ENCODE measurements around the gene BRSK2.

The BRSK2 gene

DNA sequence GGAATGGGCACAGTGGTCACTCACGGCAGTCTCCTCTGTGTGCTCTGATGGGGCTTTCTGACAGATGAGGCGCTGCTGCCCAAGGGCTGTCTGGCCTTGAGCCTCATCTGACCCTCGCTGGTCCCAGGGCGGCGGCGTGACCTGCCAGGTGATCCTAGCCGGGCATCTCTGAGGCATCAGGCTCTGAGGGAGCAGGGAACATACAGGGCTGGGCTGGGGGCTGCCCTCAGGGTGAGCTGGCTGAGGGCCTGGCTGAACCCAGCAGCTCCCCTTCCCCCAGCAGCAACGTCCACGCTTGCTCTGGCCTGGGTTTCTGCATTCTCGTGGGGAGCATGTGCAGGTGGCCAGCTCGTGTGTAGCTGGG is 49.2 kb downstream of the BRSK2 start:
- no peak for DNase-seq

DNA sequence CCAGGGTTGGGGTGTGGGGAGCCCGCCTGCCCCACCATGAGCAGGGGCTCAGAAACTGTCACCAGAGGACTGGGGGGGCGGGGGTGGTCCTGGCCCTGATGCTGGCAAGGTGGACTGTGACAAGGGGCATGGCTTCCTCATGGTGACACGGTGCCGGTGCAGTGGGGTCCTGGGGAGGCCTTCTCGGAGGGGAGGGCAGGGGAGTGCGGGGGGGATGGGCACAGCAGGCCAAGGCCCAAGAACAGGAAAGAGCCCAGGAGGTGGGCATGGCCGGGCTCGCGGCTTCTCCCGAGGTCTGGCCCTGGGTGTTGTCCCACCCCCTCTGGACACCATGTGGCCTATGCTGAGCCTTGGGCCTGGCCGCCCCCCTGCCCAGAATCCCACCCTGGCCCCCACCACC is 49.6 kb downstream of the BRSK2 start:
- DNase-seq, result no peak

DNA sequence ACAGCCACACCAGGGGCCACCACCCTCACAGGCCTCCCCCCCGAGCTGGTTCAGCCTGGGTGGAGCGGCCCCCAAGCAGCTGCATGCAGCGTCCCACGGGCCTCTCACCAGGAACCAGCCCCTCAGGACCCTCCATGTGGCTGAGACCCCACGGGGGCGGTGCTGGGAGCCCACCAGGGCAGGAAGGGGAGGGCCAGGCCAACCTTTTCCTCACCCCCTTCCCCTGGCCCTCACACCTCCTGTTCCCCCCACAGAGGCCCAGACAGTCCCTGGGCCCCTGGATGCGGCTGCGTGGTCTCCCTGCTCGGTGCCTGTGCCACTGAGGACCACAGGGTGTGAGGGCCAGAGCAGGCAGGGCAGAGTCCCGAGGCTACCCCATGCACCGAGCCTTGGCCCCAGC is 50.3 kb downstream of the BRSK2 start:
- no peak for DNase-seq

DNA sequence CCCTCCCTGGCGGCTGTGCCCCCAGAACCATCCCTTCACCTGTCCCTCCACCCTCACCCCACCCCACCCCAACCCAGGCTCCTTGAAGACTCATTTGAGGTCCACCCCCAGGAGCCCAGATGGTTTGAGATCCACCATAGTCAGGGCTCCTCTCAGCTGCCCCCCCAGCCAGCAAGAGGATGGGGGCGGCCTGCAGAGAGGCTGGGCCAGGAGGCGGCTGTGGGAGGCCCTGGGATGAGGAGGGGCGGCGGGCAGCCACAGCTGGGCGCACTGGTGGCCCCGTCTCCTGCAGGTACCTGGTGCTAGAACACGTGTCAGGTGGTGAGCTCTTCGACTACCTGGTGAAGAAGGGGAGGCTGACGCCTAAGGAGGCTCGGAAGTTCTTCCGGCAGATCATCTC is 50.8 kb downstream of the BRSK2 start:
- no peak for DNase-seq

DNA sequence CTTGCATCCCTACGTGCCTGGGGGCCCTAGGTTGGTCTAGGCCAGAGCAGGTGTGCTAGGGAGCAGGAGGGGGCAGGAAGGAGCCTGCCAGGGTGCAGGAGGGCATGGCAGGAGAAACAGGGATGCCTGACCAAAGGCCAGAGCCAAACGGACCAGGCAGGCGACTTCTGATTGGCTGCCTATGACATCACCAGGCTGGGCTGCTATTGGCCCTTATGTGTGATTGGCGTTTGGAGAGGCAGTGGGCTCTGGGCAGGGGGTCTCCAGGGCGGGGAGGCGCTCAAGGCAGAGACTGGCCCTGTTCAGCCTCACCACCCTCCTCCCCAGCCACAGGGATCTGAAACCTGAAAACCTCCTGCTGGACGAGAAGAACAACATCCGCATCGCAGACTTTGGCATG is 52.4 kb downstream of the BRSK2 start:
- no peak for DNase-seq

DNA sequence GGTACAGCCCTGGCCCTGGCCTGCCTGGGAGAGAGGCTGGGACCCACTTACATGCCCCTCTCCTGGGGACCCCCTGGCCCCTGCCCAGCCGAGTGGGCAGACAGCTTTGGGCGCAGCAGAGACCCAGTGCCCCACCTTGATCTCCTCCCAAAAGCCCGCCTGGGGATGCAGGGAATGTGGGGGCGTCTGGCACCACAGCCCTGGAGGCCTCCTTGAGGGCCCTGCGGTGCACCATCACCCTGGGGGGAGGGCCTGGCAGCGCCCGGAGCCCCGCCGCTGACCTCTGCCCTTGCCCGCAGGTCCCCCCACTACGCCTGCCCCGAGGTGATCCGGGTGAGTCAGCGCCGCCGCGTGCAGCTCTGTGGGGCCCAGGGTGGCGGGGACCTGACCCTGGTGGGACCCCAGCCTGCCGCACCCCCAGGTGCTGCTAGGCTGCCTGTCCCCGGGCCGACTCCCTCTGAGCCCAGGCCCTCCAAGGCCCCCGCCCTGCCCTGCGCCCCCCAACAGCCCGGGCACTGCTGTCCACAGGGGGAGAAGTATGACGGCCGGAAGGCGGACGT is 53.2 kb downstream of the BRSK2 start:
- no peak for DNase-seq

DNA sequence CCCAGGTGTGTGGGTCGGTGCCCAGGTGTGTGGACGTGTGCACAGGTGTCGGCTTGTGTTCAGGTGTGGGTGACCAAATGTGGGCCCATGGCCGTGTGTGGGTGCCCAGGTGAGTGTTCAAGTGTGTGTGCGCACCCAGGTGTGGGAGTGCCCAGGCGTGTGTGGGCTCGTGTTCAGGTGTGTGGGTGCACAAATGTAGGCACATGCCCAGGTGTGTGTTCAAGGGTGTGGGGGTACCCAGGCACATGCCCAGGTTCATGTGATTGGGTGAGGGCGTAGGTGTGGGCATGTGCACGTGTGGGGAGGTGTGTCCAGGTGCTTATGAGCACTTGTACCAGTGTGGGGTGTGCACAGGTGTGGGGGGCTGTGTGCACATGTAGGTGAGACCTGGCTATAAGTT is 54.0 kb downstream of the BRSK2 start:
- no peak for DNase-seq

DNA sequence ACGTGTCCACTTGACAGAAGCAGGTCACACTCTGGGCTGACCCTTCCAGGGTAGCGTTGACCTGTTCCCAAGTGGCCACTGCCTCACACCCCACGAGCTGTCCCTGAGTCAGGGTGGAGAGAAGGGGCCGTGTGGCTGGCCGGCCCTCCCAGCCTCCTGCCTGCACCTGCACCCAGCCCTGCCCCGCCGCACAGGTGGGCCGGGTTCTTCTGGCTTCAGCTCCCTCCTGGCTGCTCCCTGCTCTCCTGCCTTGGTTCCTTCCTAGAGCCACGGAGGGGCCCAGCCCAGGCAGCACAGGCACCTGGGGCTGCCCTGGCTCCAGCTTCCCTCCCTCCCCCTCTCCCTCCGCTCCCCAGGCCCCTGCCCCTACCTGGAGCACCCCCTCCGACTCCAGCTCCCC is 54.6 kb downstream of the BRSK2 start:
- DNase-seq, result no peak

DNA sequence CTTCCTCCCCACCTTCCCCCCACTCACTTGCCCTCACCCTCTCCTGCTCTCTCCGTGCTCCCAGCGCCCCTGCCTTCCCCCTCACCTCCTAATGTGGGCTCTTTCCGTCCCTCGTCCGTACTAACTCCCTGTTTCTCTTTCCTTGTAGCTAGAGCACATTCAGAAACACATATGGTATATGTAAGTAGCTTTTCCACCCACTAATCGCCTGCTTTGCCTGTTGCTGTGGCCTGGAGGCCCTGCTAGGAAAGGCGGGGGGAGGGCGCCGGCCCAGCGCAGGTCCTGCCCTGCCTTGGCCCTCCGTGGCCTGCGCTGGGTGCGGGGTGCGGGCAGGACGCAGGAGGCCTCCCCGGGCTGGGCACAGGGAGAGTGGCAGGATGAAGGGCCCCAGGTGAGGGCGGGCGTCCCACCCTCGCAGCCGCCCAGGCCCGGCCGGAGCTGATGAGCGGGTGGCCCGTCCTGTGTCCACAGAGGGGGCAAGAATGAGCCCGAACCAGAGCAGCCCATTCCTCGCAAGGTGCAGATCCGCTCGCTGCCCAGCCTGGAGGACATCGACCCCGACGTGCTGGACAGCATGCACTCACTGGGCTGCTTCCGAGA is 55.2 kb downstream of the BRSK2 start:
- no peak for DNase-seq

DNA sequence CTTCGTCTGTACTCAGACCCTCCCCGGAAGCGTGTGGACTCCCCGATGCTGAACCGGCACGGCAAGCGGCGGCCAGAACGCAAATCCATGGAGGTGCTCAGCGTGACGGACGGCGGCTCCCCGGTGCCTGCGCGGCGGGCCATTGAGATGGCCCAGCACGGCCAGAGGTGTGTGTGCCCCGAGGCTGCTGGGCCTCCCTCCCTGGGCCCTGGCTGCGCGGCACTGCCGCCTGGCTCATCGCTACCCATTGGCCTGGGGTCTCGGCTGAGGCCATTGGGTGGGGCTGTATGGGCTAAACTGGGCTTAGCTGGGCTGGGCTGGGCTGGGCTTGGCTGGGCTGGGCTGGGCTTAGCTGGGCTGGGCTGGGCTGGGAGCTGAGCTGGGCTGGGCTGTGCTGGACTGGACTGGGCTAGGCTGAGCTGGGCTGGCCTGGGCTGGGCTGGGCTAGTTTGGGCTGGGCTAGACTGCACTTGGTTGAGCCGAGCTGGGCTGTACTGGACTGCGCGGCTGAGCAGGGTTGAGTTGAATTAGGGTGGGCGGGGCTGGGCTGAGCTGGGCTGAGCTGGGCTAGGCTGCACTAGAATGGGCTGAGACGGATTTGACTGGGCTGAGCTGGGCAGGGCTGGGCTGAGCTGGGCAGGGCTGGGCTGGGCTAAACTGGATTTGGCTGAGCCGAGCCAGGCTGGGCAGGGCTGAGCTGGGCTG is 56.2 kb downstream of the BRSK2 start:
- DNase-seq, result no peak

DNA sequence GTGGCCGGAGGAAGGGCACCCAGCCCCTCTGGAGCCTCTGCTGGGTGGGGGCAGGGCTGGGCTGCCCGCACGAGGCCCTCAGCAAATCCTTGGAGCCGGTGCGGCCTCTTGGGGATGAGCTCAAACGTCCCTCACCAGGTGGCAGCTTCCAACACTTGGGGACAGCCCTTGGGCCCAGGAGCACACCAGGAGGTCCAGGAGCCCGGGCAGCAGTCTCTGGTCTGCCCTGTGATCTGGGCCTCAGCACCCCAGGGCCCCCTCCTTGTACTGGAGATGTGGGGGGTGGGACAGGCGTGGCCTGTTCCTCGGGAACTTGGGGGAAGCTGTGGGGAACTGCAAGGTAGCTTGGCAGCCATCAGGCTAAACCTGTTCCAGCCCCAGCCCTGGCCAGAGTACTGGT is 56.9 kb downstream of the BRSK2 start:
- no peak for DNase-seq

DNA sequence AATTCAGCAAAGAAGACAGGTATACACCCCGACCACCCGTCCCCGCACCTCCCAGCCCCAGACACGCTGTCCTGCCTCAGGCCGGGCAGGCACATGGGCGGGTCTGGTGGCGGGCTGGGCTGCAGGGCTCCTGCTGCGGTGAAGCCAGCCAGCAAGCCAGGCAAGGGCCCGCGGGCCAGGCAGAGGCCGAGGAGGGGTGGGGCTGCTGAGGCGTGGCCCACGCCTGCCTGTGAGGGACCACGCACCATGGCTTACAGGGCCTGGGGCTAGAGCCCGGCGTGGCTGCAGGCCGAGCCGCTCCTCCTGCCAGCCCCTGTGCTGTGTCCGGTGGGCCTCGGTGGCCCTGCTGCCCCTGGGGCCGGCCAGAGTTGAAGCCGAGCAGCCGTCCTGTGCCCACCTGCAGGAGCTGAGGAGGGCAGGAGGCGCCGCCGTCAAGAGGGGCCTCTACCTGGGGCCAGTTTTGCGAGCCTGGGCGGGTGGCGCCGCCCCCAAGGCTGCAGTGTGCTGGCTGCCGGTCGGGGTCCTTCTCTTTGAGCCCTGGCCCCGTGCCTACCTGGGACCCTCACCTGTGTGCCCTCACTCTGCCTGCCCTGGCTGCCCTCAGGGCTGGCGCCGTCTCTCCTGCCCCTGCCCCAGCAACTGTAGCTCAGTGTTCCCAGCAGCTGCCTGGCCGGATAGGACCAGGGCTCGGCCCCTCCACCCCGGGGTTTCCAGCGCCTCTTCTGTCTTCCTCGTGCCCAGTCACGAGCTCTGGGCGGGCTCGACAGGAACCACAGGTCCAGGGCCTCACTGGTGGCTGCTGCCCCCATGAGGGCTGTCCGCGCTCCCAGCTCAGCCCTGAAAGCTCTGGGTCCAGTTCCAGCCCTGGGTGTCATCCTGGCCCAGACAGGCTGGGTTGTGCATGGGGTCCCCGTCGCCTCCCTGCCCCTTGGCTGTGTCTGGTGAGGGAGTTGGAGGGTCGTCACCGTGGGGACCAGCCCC is 58.4 kb downstream of the BRSK2 start:
- no peak for DNase-seq

DNA sequence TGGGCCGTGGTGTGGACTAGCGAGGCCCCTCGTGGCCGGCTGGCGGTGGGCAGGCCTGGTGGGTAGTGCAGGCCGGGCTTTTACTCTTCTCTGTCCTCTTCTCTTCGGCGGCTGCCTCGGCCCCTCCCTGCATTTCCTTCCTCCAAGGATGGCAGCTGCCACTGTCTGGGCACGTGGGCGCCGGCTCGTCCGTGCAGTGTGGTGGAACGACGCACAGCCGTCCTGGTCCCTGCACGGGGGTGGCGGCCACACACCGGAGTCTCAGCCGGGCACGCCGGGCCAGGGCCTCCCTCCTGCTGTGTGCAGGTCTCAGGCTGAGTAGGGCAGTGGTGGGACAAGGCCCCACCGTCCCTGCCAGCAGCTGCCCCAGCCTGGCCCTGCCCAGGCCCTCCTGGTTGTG is 59.1 kb downstream of the BRSK2 start:
- DNase-seq, result no peak

DNA sequence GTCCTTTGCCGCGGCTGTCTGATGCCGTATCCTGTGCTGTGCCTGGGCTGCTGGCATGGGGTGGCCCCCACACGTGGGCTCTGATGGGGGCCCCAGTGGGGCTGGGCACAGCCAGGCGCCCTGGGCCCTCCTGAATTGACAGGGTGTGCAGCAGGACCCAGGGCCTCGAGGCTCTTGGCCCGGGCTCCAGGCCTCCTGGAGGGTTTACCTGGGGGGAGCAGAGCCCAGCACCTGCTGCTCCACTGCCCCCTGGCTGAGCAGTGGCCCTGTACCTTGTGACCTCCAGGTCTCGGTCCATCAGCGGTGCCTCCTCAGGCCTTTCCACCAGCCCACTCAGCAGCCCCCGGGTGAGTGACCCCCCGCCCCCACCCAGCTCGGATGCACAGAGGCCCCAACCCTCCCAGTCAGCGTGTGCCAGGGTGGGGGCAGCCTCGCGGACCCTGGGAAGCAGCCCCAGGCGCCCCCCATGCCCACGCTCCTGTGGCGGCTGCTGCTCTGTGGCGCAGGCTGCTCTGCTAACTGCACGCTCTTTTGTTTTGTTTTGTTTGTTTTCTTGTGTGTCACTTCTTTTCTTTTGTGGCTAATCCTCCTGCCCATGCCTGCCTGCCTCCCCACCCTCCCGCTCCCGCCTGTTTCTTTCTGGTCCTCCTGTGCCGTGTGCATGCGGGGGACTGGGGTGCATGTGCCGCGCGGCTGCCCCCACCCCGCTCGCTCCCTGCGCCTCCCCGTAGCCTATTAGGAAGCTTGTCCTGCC is 59.9 kb downstream of the BRSK2 start:
- DNase-seq, result no peak

DNA sequence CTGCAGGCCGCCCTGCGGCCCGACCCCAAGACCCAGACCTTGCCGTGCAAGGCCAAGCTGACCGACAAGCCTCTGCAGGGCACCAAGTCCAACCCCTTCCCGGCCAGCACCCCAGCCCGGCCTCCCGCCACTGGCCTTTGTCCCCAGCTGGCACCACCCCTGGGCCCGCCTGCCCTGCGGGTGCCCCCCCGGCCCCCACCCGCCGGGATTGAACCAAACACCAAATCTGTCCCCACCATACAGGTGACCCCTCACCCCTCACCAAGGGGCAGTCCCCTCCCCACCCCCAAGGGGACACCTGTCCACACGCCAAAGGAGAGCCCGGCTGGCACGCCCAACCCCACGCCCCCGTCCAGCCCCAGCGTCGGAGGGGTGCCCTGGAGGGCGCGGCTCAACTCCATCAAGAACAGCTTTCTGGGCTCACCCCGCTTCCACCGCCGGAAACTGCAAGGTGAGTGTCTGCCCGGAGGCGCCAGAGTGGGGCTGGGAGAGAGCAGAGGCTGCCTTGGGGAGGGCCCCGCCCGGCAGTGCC is 60.7 kb downstream of the BRSK2 start:
- no peak for DNase-seq

DNA sequence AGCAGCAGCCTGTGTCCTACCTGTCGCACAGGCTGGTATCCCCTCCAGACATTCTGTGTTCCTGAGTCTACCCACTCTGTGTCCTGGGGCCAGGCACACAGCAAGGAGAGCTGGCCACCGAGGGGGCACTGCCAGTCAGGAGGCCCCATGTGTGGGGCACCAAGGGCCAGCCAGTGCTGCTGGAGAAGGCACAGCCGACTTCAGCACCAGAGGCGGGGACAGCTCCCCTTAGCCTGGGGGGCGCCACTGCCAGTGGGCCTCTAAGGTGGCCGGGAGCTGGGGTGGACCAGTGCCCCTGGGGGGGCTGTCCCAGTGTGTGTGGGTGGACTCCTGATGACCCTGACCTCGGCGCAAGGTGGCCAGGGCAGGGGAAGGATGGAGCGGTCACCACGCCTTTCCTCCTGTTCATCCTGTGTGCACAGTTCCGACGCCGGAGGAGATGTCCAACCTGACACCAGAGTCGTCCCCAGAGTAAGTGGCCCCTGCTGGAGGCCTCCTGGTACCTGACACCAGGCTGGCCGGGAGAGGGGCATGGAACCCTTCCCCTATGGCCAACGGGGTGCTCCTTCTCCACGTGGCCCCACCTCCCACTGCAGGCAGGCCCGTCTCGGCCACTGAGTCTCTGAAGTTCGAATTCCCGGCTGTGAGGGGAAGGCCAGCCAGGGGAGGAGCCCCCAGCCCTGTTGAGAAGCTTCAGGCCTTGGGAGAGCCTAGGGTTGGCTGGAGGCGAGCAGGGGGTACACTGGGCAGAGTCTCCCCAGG is 61.4 kb downstream of the BRSK2 start:
- DNase-seq, result no peak

DNA sequence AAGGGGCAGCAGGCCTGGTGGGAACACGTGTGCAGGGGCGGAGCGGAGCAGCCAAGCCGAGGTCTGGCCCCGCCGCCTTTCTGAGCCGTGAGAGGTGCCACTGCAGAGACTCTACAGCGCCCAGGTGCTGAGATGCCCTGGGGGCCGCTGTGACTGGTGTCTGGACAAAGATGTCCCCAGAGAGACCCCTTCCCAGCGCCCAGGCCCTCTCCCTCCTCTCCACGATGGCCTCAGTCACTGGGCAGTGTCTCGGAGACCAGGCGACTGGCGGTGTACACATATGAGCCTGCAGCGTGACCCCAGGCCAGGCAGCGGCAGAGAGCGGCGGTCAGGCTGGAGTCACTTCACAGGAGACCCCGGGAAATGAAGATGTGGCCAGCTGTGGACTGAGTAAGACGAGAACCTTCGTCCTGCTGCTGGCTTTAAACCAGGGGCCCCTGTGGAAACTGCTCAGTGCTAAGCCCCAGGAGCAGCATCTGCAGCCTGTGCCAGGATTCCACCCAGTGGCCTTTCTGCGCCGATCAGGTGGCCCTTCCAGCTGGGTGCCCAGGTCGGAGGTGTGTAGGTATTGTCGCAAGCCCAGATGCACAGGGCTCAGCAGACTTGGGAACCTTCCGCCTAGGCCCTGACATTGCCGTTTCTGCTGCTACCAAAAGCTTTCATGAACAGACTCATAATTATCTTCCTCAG is 62.2 kb downstream of the BRSK2 start:
- DNase-seq, result no peak

DNA sequence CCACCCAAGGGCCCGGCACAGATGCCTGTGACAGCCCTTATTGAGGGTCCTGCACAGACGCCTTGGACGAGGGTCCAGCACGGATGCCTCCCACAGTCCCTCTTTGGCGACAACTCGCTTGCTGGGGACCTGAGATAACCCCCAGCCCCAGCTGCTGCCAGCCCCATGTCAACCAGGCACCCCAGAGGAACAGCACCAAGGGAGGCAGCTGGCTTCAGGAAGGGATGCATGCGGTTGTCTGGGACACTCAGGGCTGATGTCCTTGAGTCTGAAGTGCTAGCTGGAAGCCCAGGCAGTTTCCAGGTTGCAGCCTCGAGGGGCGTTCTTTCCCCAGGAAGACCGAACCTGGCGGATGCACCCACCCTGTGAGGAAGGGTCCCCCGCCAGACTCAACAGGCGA is 63.0 kb downstream of the BRSK2 start:
- DNase-seq, result no peak

DNA sequence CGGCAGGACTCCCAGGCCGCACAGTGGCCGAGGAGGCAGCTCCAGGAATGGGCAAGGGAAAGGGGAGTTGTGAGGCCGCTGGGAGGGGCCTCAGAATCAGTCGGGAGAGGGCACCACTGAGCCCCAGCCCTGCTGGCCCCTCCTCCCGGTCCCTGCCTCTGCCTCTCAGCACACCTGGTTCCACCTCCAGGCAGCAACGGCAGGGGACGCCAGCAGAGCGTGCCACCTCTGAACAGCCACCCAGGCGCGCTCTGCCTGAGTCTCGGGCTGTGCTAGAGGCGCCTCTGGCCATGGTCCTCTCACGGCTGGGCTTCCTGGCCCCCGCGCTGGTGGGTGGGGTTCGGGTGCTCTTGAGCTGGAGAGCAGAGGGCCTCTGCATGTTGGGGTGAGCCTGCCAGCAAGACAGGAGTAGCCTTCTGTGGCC is 63.9 kb downstream of the BRSK2 start:
- DNase-seq, result no peak

DNA sequence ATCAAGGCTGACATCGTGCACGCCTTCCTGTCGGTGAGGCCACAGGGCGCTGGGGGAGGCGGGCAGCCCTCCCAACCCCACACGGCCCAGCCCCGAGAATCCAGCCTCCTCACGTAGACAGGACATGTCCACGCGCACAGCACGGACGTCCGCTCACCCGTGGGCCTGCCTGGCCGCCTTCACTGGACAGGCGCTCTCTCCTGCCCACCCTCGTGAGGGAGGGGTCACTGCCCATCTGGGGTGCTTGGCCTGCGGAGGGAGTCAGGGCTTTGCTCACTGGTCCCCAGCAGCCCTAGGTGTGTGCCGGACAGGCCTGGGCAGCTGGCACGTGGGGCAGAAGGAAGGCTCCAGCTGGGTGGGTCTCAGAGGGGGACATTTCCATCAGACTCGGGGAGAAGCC is 64.8 kb downstream of the BRSK2 start:
- no peak for DNase-seq

Measured in NCI-H1436 treated with DMSO at 0.1 percent for 48 hours (cell line).